ENCODE data around the gene VCPKMT.

- no peak for TF ChIP-seq POLR2A (IDR thresholded peaks at IDR 0.05)
- TF ChIP-seq CTCF (IDR thresholded peaks at IDR 0.05), result no peak
Measured at GRCh38 chr14:50113381-50114035, 2.9 kb downstream of the VCPKMT start.

Data from adrenal gland (tissue), 5 donors.